Measurements from ENCODE around the gene CASP10. TPM values are rescaled to one million over a fixed set of nuclear protein-coding genes. Genes with fewer than 3 reads are reported as not detected.

The CASP10 gene
- total RNA-seq, 1 donor from 2014 or later: 7.8 TPM

GRCh38 chr2:201275990-201276389, 93.0 kb downstream of the CASP10 start:
- Histone ChIP-seq H3K27ac (no peak overlapping the region), H3K9me3 (no peaks in the 10 kb centered on the region), H3K4me1 (no peaks in the 10 kb centered on the region), H3K4me3 (no peak overlapping the region), H3K36me3 (peaks cover 14 to 56% of the 10 kb centered on the region in 2 donors), H3K27me3 (no peaks in the 10 kb centered on the region)
- DNase-seq (ENCODE audit: low spot score in 2 of 2): no peak
- intact Hi-C loops (cut with DNase I): no loop called here
- TF ChIP-seq CTCF (IDR thresholded peaks at IDR 0.05): no peak

GRCh38 chr2:201276511-201276910, 93.6 kb downstream of the CASP10 start:
- TF ChIP-seq CTCF (IDR thresholded peaks at IDR 0.05): no peak
- intact Hi-C loops (cut with DNase I): no loop called here
- DNase-seq (ENCODE audit: low spot score in 2 of 2): no peak
- no peaks in the 10 kb centered on the region for H3K4me1 ChIP-seq
- no peaks in the 10 kb centered on the region for H3K27me3 ChIP-seq
- no peak overlapping the region for H3K27ac ChIP-seq
- H3K36me3 ChIP-seq: peaks cover 14 to 56% of the 10 kb centered on the region in 2 donors
- no peak overlapping the region for H3K4me3 ChIP-seq
- no peaks in the 10 kb centered on the region for H3K9me3 ChIP-seq

Other genes starting within 250 kb of the CASP10 start
- gene ORC2, start 219.5 kb upstream of the CASP10 start, total RNA-seq: 5.2 TPM
- 2.1 TPM for gene HYCC2, start 111.5 kb upstream of the CASP10 start, total RNA-seq
- gene NDUFB3, start 111.1 kb upstream of the CASP10 start, total RNA-seq: 34.2 TPM
- gene CFLAR, start 67.0 kb upstream of the CASP10 start, total RNA-seq: 112 TPM
- gene CASP8, start 77.4 kb downstream of the CASP10 start, total RNA-seq: 15.2 TPM
- 0.32 TPM for gene FLACC1, start 174.2 kb downstream of the CASP10 start, total RNA-seq

Measured in ascending aorta (tissue), 2 donors.